Measurements from ENCODE around the gene HES7.

Gene HES7

GRCh38 chr17:8126491-8127066 is 2.7 kb upstream of the HES7 start:
- in situ Hi-C loops (cut with HindIII; ENCODE audit: low sequenced_read_pairs) = no loop called here
- no peak for DNase-seq (ENCODE audit: low read depth)
- no peak for TF ChIP-seq CTCF (IDR thresholded peaks at IDR 0.05; ENCODE audit: low read depth, low read length, missing control alignments)
- H3K4me3 ChIP-seq (ENCODE audit: low read depth, low read length) = peak overlapping the region; percentile 65

- in situ Hi-C loops (cut with HindIII; ENCODE audit: low sequenced_read_pairs) = no loop called here
These were observed 2.1 kb upstream of the HES7 start for GRCh38 chr17:8125947-8126490.

GRCh38 chr17:8125154-8125946 is 1.4 kb upstream of the HES7 start:
- H3K4me3 ChIP-seq (ENCODE audit: low read depth, low read length) = peak overlapping the region; percentile 65
- DNase-seq (ENCODE audit: low read depth) = no peak
- in situ Hi-C loops (cut with HindIII; ENCODE audit: low sequenced_read_pairs) = no loop called here
- no peak for TF ChIP-seq CTCF (IDR thresholded peaks at IDR 0.05; ENCODE audit: low read depth, low read length, missing control alignments)

More at GRCh38 chr17:8125947-8126490, 2.1 kb upstream of the HES7 start:
- peak overlapping the region; percentile 65 for H3K4me3 ChIP-seq (ENCODE audit: low read depth, low read length)
- no peak for TF ChIP-seq CTCF (IDR thresholded peaks at IDR 0.05; ENCODE audit: low read depth, low read length, missing control alignments)
- DNase-seq (ENCODE audit: low read depth) = no peak

- no peak for TF ChIP-seq CTCF (IDR thresholded peaks at IDR 0.05; ENCODE audit: low read depth, low read length, missing control alignments)
- peak overlapping the region; percentile 54 for H3K4me3 ChIP-seq (ENCODE audit: low read depth, low read length)
- DNase-seq (ENCODE audit: low read depth) = no peak
- in situ Hi-C loops (cut with HindIII; ENCODE audit: low sequenced_read_pairs) = loop anchor here (25.0 kb wide), 1 partner anchor 188 kb away; the partner anchor contains the start of gene ARHGEF15
These were observed 646 bp upstream of the HES7 start for GRCh38 chr17:8124350-8125153.

GRCh38 chr17:8122924-8123694 is 797 bp downstream of the HES7 start:
- in situ Hi-C loops (cut with HindIII; ENCODE audit: low sequenced_read_pairs) = loop anchor here (25.0 kb wide), 1 partner anchor 189 kb away; the partner anchor contains the start of gene ARHGEF15
- DNase-seq (ENCODE audit: low read depth) = no peak
- H3K4me3 ChIP-seq (ENCODE audit: low read depth, low read length) = peak overlapping the region; percentile 54
- no peak for TF ChIP-seq CTCF (IDR thresholded peaks at IDR 0.05; ENCODE audit: low read depth, low read length, missing control alignments)

All from astrocyte of the cerebellum (primary cell).